BJ (cell line): ENCODE measurements around the gene ANXA6. TPM values are rescaled to one million over a fixed set of nuclear protein-coding genes. Genes with fewer than 3 reads are reported as not detected.

Experiments used
- CTCF ChIA-PET: fragments of 350-600 bp; formaldehyde crosslinking; extraction: SDS; loops from one replicate; lab custom pipeline; 2021; ENCODE audit warnings: antibody characterized with exemption, inconsistent platforms; lab: Yijun Ruan, JAX
- POLR2A ChIA-PET: fragments of 300-600 bp; sonication (Branson Sonifier 250); formaldehyde crosslinking; extraction: SDS; loops from one replicate; lab custom pipeline; 2021; ENCODE audit warnings: antibody characterized with exemption; lab: Charles Lee
- DNase-seq: peaks from one replicate; pipeline ENCODE4 v3.0.0-alpha.2; 2011; ENCODE audit warnings: low read depth
- H3K27me3 ChIP-seq: 2 replicates; pipeline ENCODE4 v1.6.0; 2011; ENCODE audit warnings: low read length; ENCODE audit not compliant: control insufficient read depth, insufficient read depth
- H3K36me3 ChIP-seq: 2 replicates; pipeline ENCODE4 v1.5.1; 2011; ENCODE audit warnings: low read length; ENCODE audit not compliant: control insufficient read depth, insufficient read depth
- H3K4me3 ChIP-seq: 2 replicates; pipeline ENCODE4 v1.5.1; 2011; ENCODE audit warnings: low read depth, mild to moderate bottlenecking, control low read depth, low read length
- polyA plus RNA-seq: library from polyadenylated mRNA; depleted of rRNA; stranded (reverse); fragments of >200 nt; gene quantifications from 2 replicates; pipeline ENCODE4 v1.2.3, GENCODE V29; 2011
- TF ChIP-seq, protein P1 (sequence below): IDR thresholded peaks from 2 replicates; pipeline ENCODE4 v1.5.1; 2011; ENCODE audit warnings: low read depth, mild to moderate bottlenecking, control low read depth, inconsistent platforms, low read length, moderate library complexity; ENCODE audit not compliant: insufficient read depth

The ANXA6 gene
- polyA plus RNA-seq, 1 experiment: 528 TPM

DNA sequence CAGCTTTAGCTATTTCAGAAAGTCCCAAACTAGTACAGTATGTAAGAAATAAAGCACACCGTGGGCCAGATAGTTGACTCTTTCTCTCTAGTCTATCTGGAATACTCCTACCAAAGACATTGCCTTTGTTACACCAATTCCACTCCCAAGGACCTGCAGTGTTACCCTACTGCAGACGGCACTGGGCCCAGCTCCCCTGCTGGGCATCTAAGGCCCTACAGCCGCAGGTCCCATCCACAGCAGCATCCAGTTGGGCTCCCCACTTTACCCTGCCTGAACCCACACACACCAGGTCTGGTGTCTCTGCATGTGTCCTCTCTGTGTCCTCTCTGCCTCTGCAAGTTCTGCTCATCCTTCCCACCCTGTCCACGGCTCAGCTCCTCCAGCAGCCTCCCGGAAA is 99.3 kb downstream of the ANXA6 start:
- DNase-seq: no peak
- ChIA-PET POLR2A (no interaction called here), CTCF (interaction anchor here (1.2 to 3.6 kb wide), 5 partner anchors 10 to 68 kb away, joined by 3 to 33 read pairs (median 4); no protein-coding TSS in a partner anchor)
- H3K4me3 ChIP-seq: no peak overlapping the region
- peaks cover 44% of the 10 kb centered on the region for H3K36me3 ChIP-seq
- no peaks in the 10 kb centered on the region for H3K27me3 ChIP-seq
- TF ChIP-seq, protein P1, sequence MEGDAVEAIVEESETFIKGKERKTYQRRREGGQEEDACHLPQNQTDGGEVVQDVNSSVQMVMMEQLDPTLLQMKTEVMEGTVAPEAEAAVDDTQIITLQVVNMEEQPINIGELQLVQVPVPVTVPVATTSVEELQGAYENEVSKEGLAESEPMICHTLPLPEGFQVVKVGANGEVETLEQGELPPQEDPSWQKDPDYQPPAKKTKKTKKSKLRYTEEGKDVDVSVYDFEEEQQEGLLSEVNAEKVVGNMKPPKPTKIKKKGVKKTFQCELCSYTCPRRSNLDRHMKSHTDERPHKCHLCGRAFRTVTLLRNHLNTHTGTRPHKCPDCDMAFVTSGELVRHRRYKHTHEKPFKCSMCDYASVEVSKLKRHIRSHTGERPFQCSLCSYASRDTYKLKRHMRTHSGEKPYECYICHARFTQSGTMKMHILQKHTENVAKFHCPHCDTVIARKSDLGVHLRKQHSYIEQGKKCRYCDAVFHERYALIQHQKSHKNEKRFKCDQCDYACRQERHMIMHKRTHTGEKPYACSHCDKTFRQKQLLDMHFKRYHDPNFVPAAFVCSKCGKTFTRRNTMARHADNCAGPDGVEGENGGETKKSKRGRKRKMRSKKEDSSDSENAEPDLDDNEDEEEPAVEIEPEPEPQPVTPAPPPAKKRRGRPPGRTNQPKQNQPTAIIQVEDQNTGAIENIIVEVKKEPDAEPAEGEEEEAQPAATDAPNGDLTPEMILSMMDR: peak; percentile 12; the same call in 1 of the 2 replicates

- CTCF ChIA-PET: interaction anchor here (2.3 to 10.9 kb wide), 2 partner anchors 8 to 59 kb away, joined by 15 to 519 read pairs; no protein-coding TSS in a partner anchor
- Histone ChIP-seq H3K27me3 (no peaks in the 10 kb centered on the region), H3K4me3 (no peak overlapping the region), H3K36me3 (peaks cover 36% of the 10 kb centered on the region)
- no peak for DNase-seq
- TF ChIP-seq, protein P1: no peak
- POLR2A ChIA-PET: no interaction called here
These were observed 100.9 kb downstream of the ANXA6 start for GRCh38 chr5:151056379-151057325.

GRCh38 chr5:151055336-151055735 is 102.2 kb downstream of the ANXA6 start:
- no peak for DNase-seq
- H3K27me3 ChIP-seq: no peaks in the 10 kb centered on the region
- TF ChIP-seq, protein P1: no peak
- ChIA-PET POLR2A (no interaction called here), CTCF (interaction anchor here (1.2 to 10.9 kb wide), 2 partner anchors 60 to 111 kb away, joined by 5 to 519 read pairs; no protein-coding TSS in a partner anchor)
- peaks cover 36% of the 10 kb centered on the region for H3K36me3 ChIP-seq
- no peak overlapping the region for H3K4me3 ChIP-seq

- ChIA-PET POLR2A (no interaction called here), CTCF (interaction anchor here (1.1 to 10.9 kb wide), 3 partner anchors 8 to 112 kb away, joined by 3 to 519 read pairs (median 5); no protein-coding TSS in a partner anchor)
- no peak for DNase-seq
- H3K27me3 ChIP-seq: no peaks in the 10 kb centered on the region
- TF ChIP-seq, protein P1: no peak
- H3K4me3 ChIP-seq: no peak overlapping the region
- peaks cover 33% of the 10 kb centered on the region for H3K36me3 ChIP-seq
These were observed 102.9 kb downstream of the ANXA6 start for GRCh38 chr5:151054709-151055108.
